ENCODE data around the gene ZNF407.

DNA sequence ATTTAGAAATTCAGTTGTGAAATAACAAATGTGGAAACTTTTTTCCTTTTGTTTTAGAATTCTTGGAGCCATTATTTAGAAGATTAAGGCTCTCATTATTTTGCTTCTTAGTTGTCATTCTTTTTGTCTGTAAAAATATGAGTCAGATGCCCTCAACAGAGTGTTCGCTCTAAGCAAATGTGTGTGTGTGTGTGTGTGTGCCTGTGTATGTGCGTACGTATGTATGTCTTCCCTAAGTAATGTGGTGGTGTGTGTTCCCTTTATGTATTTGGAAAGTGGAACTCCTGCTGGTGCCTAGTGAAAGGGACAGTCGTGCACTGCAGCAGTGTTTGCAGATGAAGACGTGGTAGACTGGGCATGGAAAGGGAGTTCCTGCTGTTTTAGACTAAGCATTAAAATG is 27.5 kb downstream of the ZNF407 start:
- TF ChIP-seq EZH2 (IDR thresholded peaks at IDR 0.05): no peak
- TF ChIP-seq, protein P1, sequence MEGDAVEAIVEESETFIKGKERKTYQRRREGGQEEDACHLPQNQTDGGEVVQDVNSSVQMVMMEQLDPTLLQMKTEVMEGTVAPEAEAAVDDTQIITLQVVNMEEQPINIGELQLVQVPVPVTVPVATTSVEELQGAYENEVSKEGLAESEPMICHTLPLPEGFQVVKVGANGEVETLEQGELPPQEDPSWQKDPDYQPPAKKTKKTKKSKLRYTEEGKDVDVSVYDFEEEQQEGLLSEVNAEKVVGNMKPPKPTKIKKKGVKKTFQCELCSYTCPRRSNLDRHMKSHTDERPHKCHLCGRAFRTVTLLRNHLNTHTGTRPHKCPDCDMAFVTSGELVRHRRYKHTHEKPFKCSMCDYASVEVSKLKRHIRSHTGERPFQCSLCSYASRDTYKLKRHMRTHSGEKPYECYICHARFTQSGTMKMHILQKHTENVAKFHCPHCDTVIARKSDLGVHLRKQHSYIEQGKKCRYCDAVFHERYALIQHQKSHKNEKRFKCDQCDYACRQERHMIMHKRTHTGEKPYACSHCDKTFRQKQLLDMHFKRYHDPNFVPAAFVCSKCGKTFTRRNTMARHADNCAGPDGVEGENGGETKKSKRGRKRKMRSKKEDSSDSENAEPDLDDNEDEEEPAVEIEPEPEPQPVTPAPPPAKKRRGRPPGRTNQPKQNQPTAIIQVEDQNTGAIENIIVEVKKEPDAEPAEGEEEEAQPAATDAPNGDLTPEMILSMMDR (IDR thresholded peaks at IDR 0.05): no peak
- TF ChIP-seq EZH2phosphoT487 (IDR thresholded peaks at IDR 0.05): no peak

Data from neural progenitor cell (in vitro differentiated cells).